AG09319 (cell line): Measurements from ENCODE around the gene GALNT17.

Experiments
- DNase-seq: peaks from one replicate; pipeline ENCODE4 v3.0.0-alpha.2; 2010; ENCODE audit warnings: low read depth; ENCODE audit errors: extremely low read depth
- CTCF ChIP-seq: IDR thresholded peaks from 2 replicates; pipeline ENCODE4 v1.5.1; 2011; ENCODE audit warnings: low read depth, mild to moderate bottlenecking, inconsistent platforms, low read length, moderate library complexity

GALNT17 gene

GRCh38 chr7:71706597-71706975 is 574.6 kb downstream of the GALNT17 start:
- no peak for DNase-seq
- no peak for TF ChIP-seq CTCF

GRCh38 chr7:71707041-71707440 is 575.1 kb downstream of the GALNT17 start:
- DNase-seq = no peak
- no peak for TF ChIP-seq CTCF

DNA sequence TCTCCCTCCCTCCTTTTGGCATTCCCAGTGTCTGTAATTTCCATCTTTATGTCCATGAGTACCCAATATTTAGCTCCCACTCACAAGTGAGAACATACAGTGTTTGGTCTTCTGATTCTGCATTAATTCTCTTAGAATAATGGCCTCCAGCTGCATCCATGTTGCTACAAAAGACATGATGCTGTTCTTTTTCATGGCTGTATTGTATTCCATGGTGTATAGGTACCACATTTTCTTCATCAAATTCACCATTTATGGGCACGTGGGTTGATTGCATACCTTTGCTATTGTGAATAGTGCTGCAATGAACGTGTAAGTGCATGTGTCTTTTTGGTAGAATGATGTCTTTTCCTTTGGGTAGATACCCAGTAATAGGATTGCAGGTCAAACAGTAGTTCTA is 576.8 kb downstream of the GALNT17 start:
- no peak for DNase-seq
- no peak for TF ChIP-seq CTCF

- TF ChIP-seq CTCF = no peak
- DNase-seq = no peak
Observed at GRCh38 chr7:71710442-71710841, 578.5 kb downstream of the GALNT17 start.

DNA sequence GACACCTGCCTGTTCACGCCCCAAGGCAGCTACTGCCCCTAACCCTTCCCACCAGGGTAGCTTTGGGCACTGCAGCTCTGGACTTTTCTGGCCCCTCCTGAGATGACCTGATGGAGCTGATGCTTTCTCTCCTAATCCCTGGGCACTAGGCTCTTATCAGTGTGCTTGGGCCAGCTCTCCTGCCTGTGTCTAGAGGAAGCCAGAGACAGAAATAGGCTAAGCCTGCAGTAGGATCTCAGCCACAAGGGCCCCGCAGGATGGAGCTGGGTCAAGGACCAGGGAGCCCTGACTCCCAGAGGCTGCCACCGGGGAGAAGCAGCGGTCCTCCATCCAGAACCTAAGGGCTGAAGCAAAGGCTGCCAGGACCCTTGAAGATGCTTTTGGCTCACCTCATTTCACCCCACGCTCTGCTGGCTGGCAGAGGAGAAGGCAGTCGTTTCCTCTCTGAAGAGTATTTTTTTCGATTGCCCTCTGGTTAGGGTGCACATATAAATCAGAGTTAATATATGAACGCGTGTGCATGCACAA is 580.8 kb downstream of the GALNT17 start:
- DNase-seq = no peak
- no peak for TF ChIP-seq CTCF

DNA sequence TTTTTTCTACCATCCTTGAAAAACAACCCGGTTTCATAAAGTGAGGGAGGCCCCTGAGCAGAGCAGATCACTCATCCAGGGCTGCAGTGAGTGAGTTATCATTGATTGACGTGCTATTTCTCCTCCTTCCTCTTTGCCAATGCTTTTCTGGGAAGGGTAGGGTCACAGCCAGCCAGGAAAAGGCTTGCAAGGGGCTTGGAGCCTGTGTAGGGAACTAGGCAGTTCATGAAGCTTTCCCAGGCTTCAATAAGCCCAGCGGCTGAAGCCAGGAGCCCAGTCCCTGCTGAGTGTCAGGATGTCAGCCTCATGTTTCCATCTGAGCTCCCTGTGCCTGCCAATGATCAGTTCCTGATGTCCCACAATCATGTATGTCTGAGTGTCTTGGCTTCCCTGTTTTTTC is 584.7 kb downstream of the GALNT17 start:
- DNase-seq = no peak
- TF ChIP-seq CTCF = no peak

- DNase-seq = no peak
- no peak for TF ChIP-seq CTCF
Observed at GRCh38 chr7:71718563-71718962, 586.6 kb downstream of the GALNT17 start.
